CD4-positive, alpha-beta memory T cell (primary cell): ENCODE data around the gene ATR. TPM values are rescaled to one million over a fixed set of nuclear protein-coding genes. Genes with fewer than 3 reads are reported as not detected.
A peak's percentile ranks its signal among the peaks of the same experiment; 100 is the strongest.

Source experiments
- CTCF ChIA-PET: fragments of 350-600 bp; sonication (Branson Sonifier 250); formaldehyde crosslinking; loops from one replicate; lab custom pipeline; 2021; ENCODE audit warnings: inconsistent platforms; ENCODE audit not compliant: partially characterized antibody; lab: Charles Lee
- POLR2A ChIA-PET: fragments of 350-600 bp; sonication (Branson Sonifier 250); formaldehyde crosslinking; loops from one replicate; lab custom pipeline; 2021; ENCODE audit not compliant: partially characterized antibody; lab: Charles Lee
- DNase-seq, 5 donors: peaks; one replicate each; pipeline versions ENCODE4 v3.0.0 to v3.0.0-alpha.2; 2020 to 2022; ENCODE audit warnings: mixed read lengths in 1 of 5
- H3K27ac ChIP-seq: one replicate; pipeline ENCODE4 v1.7.0; 2013; ENCODE audit warnings: low read depth, low read length
- H3K27me3 ChIP-seq: 2 replicates; pipeline ENCODE4 v1.7.0; 2013; ENCODE audit warnings: mild to moderate bottlenecking, low read length, moderate library complexity; ENCODE audit not compliant: insufficient read depth
- H3K36me3 ChIP-seq: 2 replicates; pipeline ENCODE4 v1.7.0; 2013; ENCODE audit warnings: mild to moderate bottlenecking, low read length, moderate library complexity; ENCODE audit not compliant: insufficient read depth
- H3K4me1 ChIP-seq: 2 replicates; pipeline ENCODE4 v1.7.0; 2013; ENCODE audit warnings: mild to moderate bottlenecking, low read length, moderate library complexity; ENCODE audit not compliant: insufficient read depth
- H3K4me3 ChIP-seq, 2 donors: one replicate each; pipeline ENCODE4 v1.7.0; 2013; ENCODE audit warnings: low read length in 2 of 2, mild to moderate bottlenecking in 1 of 2
- H3K9me3 ChIP-seq, 2 donors: one replicate each; pipeline ENCODE4 v1.7.0; 2013; ENCODE audit warnings: low read length in 2 of 2, control low read depth in 1 of 2; ENCODE audit not compliant: control insufficient read depth in 1 of 2
- H3K27ac Mint-ChIP-seq, 7 donors: one replicate each; pipeline ENCODE4 v1.8.0; 2020 to 2021; ENCODE audit warnings: mixed read lengths in 7 of 7, mild to moderate bottlenecking in 6 of 7, inconsistent platforms in 3 of 7, moderate library complexity in 3 of 7
- H3K27me3 Mint-ChIP-seq, 2 donors: one replicate each; pipeline ENCODE4 v1.8.0; 2020 to 2021; ENCODE audit warnings: mixed read lengths in 2 of 2
- H3K36me3 Mint-ChIP-seq, 2 donors: one replicate each; pipeline ENCODE4 v1.8.0; 2020 to 2021; ENCODE audit warnings: mixed read lengths in 2 of 2, inconsistent platforms in 1 of 2, mild to moderate bottlenecking in 1 of 2
- H3K4me1 Mint-ChIP-seq, 4 donors: one replicate each; pipeline ENCODE4 v1.8.0; 2020 to 2021; ENCODE audit warnings: mixed read lengths in 4 of 4, mild to moderate bottlenecking in 1 of 4
- H3K4me3 Mint-ChIP-seq, 8 donors: one replicate each; pipeline ENCODE4 v1.8.0; 2020 to 2021; ENCODE audit warnings: mixed read lengths in 8 of 8, mild to moderate bottlenecking in 7 of 8, moderate library complexity in 6 of 8, inconsistent platforms in 3 of 8
- H3K9me3 Mint-ChIP-seq, 8 donors: one replicate each; pipeline ENCODE4 v1.8.0; 2020 to 2021; ENCODE audit warnings: mixed read lengths in 8 of 8, mild to moderate bottlenecking in 5 of 8, inconsistent platforms in 3 of 8, moderate library complexity in 1 of 8
- intact Hi-C: fragments of 100-400 bp; cut with micrococcal nuclease; formaldehyde crosslinking; loops from one replicate; pipeline ENCODE4 v1.15.1; 2023
- polyA plus RNA-seq, 2 donors: library from polyadenylated mRNA; unstranded; fragments of 300-500 nt; fragmentation: Illumina TruSeq; gene quantifications; one replicate each; pipeline ENCODE4 v1.2.3, GENCODE V29; 2021
- total RNA-seq, 2 experiments: library from RNA; stranded (reverse); gene quantifications; one replicate each; pipeline ENCODE4 v1.2.3, GENCODE V29; 2021

ATR gene
- total and polyA plus RNA-seq, 4 experiments from 2014 or later, result 4.3 to 45.6 (median 27.3) TPM

DNA sequence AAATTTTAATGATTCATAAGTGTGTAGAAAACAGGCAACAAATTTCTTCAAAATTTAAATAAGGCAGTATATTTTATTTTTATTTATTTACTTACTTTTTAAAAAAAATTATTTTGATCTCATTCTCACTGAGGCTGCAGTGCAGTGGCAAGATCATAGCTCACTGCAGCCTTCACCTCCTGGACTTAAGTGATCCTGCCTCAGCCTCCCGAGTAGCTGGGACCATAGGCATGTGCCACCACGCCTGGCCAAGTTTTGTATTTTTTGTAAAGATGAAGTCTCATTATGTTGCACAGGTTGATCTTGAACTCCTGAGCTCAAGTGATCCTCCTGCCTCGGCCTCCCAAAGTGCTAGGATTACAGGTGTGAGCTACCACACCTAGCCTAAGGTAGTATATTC is 69.5 kb downstream of the ATR start:
- Mint-ChIP-seq H3K27ac (peak overlapping the region; percentile 88 to 98 (median 94)), H3K36me3 (peaks cover 37 to 40% of the 10 kb centered on the region in 2 donors), H3K27me3 (no peaks in the 10 kb centered on the region), H3K9me3 (no peaks in the 10 kb centered on the region), H3K4me3 (peak overlapping the region; percentile 87 to 93 (median 90)), H3K4me1 (peaks cover 0 to 21% (median 12%) of the 10 kb centered on the region in 4 donors)
- DNase-seq, result no peak
- Histone ChIP-seq H3K4me3 (peak overlapping the region in 1 of 2 donors; percentile 54), H3K27me3 (no peaks in the 10 kb centered on the region), H3K27ac (no peak overlapping the region), H3K9me3 (no peaks in the 10 kb centered on the region), H3K36me3 (peaks cover 4% of the 10 kb centered on the region), H3K4me1 (peaks cover 7% of the 10 kb centered on the region)
- ChIA-PET POLR2A (interaction anchor here (1.1 to 3.4 kb wide), 2 partner anchors 12 to 70 kb away, joined by 3 to 12 read pairs; partner anchors contain the start of gene ATR), CTCF (interaction anchor here (0.7 kb wide), 1 partner anchor 109 kb away, joined by 3 read pairs; no protein-coding TSS in a partner anchor)
- intact Hi-C loops, result loop anchor here (2.0 kb wide), 2 partner anchors 62 to 70 kb away; partner anchors contain the start of gene ATR

DNA sequence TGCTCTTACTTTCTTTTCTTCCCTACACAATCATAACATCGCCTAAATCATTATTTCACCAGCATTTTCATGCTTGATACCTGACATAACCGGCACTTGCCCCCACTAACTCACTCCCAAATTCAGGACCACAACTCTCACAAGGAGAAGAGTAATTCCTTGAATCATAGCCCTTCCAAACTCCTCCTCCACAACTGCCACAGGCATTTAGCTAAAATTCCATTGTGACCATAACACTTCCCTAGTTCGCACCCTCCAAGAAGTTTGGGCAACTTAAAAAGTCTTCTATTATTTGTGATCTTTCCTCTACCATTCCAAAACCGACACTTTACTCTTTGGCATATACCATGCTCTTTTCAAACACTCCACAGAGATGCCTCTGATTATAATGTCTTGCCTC is 71.3 kb downstream of the ATR start:
- Mint-ChIP-seq H3K36me3 (peaks cover 43 to 44% of the 10 kb centered on the region in 2 donors), H3K4me3 (no peak overlapping the region), H3K4me1 (peaks cover 0 to 21% (median 12%) of the 10 kb centered on the region in 4 donors), H3K27me3 (no peaks in the 10 kb centered on the region), H3K9me3 (peaks cover 0 to 4% (median 0%) of the 10 kb centered on the region in 8 donors), H3K27ac (peak overlapping the region in 4 of 7 donors; percentile 21 to 82 (median 62))
- Histone ChIP-seq H3K27ac (no peak overlapping the region), H3K9me3 (no peaks in the 10 kb centered on the region), H3K36me3 (no peaks in the 10 kb centered on the region), H3K4me1 (peaks cover 7% of the 10 kb centered on the region), H3K4me3 (no peak overlapping the region), H3K27me3 (no peaks in the 10 kb centered on the region)
- no peak for DNase-seq
- intact Hi-C loops, result no loop called here
- ChIA-PET CTCF (no interaction called here), POLR2A (interaction anchor here (1.1 to 3.4 kb wide), 2 partner anchors 60 to 71 kb away, joined by 3 to 12 read pairs; partner anchors contain the start of gene ATR)

DNA sequence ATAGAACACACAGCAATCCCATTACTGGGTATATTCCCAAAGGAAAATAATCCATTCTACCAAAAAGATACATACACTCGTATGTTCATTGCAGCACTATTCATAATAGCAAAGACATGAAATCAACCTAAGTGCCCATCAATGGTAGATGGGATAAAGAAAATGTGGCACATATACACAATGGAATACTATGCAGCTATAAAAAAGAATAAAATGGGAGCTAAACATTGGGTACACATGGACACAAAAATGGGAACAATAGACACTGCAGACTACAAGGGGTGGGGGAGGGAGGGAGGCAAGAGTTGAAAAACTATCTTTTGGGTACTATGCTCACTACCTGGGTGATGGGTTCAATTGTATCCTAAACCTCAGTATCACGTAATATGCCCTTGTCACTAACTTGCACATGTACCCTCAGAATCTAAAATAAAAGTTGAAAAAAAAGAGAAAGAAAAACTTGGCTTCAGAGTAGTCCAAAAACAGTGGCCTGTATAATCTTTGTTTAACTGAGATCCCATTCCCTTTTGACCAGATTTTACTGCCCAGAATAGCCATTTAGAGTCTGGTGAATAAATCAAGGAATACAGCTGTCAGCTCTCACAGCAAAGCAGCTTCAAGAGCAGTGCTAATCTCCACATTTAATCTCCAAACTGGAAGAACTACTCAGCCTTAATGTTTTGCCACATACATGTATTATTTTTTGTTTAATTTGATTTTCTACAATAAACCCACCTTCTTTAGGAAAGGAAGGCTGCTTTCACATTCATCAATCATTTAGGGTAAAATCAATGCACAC is 76.1 kb downstream of the ATR start:
- peaks cover 10% of the 10 kb centered on the region for H3K36me3 ChIP-seq
- DNase-seq, result no peak
- Mint-ChIP-seq H3K27ac (no peak overlapping the region), H3K4me1 (peaks cover 0 to 11% (median 6%) of the 10 kb centered on the region in 4 donors), H3K4me3 (no peak overlapping the region), H3K27me3 (no peaks in the 10 kb centered on the region), H3K9me3 (peaks cover 0 to 5% (median 0%) of the 10 kb centered on the region in 8 donors), H3K36me3 (peaks cover 57 to 58% of the 10 kb centered on the region in 2 donors)
- H3K4me3 ChIP-seq, result no peak overlapping the region
- no peaks in the 10 kb centered on the region for H3K4me1 ChIP-seq
- no peak overlapping the region for H3K27ac ChIP-seq
- no peaks in the 10 kb centered on the region for H3K27me3 ChIP-seq
- ChIA-PET POLR2A (no interaction called here), CTCF (no interaction called here)
- H3K9me3 ChIP-seq, result no peaks in the 10 kb centered on the region
- intact Hi-C loops, result no loop called here

DNA sequence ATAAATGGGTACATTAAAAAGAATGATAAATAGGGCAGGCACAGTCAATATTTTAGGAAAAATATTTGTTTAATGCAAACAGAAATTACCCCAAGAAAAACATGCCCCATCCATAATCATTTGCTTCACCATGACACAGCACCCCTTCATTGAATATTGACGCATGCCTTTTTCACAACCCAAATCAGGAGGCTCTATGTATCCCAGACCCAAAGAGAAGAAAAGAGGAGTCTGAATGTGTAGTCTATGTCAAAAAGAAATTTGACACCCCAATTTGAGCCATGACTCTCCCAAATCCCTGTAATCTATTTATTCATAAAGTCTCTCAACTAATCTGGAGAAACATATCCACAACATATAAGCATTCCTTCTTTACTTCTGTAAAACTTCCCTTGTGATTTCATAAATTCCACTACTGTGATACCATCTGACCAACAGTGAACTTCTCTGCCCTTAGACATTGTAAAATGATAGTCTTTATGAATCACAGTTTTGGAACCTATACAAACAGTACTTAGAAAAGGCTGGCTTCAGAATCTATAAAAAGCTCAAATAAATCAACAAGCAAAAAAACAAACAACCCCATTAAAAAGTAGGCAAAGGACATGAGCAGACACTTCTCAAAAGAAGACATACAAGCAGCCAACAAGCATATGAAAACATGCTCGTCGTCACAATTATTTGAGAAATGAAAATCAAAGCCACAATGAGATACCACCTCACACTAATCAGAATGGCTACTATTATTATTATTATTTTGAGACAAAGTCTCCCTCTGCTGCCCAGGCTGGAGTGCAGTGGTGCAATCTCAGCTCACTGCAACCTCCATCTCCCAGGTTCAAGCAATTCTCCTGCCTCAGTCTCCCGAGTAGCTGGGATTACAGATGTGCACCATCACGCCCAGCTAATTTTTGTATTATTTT is 77.3 kb downstream of the ATR start:
- DNase-seq, result no peak
- peak overlapping the region in 1 of 7 donors; percentile 23 for H3K27ac Mint-ChIP-seq

DNA sequence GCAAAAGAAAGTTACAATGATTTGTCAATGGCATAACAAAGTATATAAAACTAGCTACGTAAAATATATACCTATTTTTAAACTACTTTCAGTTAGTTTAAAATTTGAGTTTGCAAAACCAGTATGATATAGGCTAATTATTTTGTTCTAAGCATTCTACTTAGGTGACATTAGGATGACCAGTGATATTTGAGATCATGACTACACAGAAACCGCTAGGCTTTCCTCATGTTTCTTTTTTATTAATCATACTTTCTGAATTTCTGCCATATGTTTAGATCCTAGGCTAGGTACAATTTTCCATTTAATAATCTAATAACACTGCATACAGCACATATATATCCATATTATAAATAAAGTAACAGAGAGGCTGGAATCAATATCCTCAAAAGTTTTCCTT is 78.3 kb downstream of the ATR start:
- Mint-ChIP-seq H3K27ac (no peak overlapping the region), H3K36me3 (peaks cover 54 to 58% of the 10 kb centered on the region in 2 donors), H3K4me3 (no peak overlapping the region), H3K4me1 (peaks cover 0 to 2% (median 0%) of the 10 kb centered on the region in 4 donors), H3K9me3 (peaks cover 0 to 5% (median 0%) of the 10 kb centered on the region in 8 donors), H3K27me3 (no peaks in the 10 kb centered on the region)
- intact Hi-C loops, result no loop called here
- Histone ChIP-seq H3K9me3 (no peaks in the 10 kb centered on the region), H3K27ac (no peak overlapping the region), H3K4me1 (no peaks in the 10 kb centered on the region), H3K4me3 (no peak overlapping the region), H3K36me3 (peaks cover 10% of the 10 kb centered on the region), H3K27me3 (no peaks in the 10 kb centered on the region)
- CTCF ChIA-PET, result no interaction called here
- DNase-seq, result no peak
- POLR2A ChIA-PET, result no interaction called here

More for the DNA sequence above, 77.3 kb downstream of the ATR start:
- Histone ChIP-seq H3K36me3 (peaks cover 10% of the 10 kb centered on the region), H3K9me3 (no peaks in the 10 kb centered on the region), H3K27ac (no peak overlapping the region), H3K4me1 (no peaks in the 10 kb centered on the region), H3K4me3 (no peak overlapping the region), H3K27me3 (no peaks in the 10 kb centered on the region)
- ChIA-PET CTCF (no interaction called here), POLR2A (no interaction called here)
- H3K9me3 Mint-ChIP-seq, result peaks cover 0 to 5% (median 0%) of the 10 kb centered on the region in 8 donors
- H3K4me3 Mint-ChIP-seq, result no peak overlapping the region
- peaks cover 0 to 8% (median 4%) of the 10 kb centered on the region in 4 donors for H3K4me1 Mint-ChIP-seq
- H3K27me3 Mint-ChIP-seq, result no peaks in the 10 kb centered on the region
- H3K36me3 Mint-ChIP-seq, result peaks cover 56 to 61% of the 10 kb centered on the region in 2 donors
- intact Hi-C loops, result no loop called here

DNA sequence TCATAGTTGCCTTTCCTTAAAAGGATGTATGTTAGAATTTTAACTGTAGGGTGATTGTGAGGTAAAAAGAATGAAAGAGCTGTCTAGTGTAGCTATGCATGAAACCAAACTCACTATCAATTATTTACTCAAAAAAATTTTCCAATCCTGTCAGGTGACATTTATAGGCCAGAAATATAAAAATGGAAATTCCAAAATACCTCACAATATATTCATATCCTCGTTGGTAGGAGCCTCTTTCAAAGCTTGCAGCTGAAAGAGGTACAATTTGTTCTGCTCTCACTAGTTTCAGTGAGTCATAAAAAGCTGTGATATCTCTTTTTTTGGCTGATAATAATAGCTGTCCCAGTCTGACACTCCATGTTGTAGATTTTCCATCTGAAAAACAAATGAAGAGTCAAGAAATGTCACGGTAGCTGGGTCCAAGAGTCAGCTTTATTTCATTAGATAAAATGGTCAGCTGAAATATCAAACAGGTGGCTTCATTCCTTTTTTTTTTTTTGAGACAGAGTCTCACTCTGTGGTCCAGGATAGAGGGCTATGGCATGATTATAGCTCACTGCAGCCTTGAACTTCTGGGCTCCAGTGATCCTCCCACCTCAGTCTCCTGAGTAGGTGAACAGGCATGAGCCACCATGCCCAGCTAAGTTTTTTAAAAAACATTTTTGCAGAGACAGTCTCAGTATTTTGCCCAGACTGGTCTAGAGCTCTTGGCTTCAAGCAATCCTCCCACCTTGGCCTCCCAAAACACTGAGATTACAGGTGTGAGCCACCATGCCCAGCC is 79.9 kb downstream of the ATR start:
- Mint-ChIP-seq H3K36me3 (peaks cover 62 to 63% of the 10 kb centered on the region in 2 donors), H3K27me3 (no peaks in the 10 kb centered on the region), H3K4me3 (no peak overlapping the region), H3K4me1 (peaks cover 0 to 2% (median 0%) of the 10 kb centered on the region in 4 donors), H3K9me3 (peaks cover 0 to 5% (median 0%) of the 10 kb centered on the region in 8 donors), H3K27ac (no peak overlapping the region)
- H3K9me3 ChIP-seq, result no peaks in the 10 kb centered on the region
- no peaks in the 10 kb centered on the region for H3K4me1 ChIP-seq
- DNase-seq, result no peak
- intact Hi-C loops, result no loop called here
- no peak overlapping the region for H3K27ac ChIP-seq
- peaks cover 19% of the 10 kb centered on the region for H3K36me3 ChIP-seq
- H3K4me3 ChIP-seq, result no peak overlapping the region
- CTCF ChIA-PET, result interaction anchor here (1.2 kb wide), 1 partner anchor 13 kb away, joined by 4 read pairs; no protein-coding TSS in a partner anchor
- POLR2A ChIA-PET, result interaction anchor here (0.9 kb wide), 1 partner anchor 1474 kb away, joined by 3 read pairs; no protein-coding TSS in a partner anchor
- H3K27me3 ChIP-seq, result no peaks in the 10 kb centered on the region
